PC-9 (cell line): ENCODE data around the gene HBG1.

ENCODE experiments used
- CTCF ChIP-seq: fragments of 200-600 bp; sonication (generic); conservative IDR thresholded peaks from 2 replicates; pipeline ENCODE4 v1.6.1; 2017; ENCODE audit warnings: mixed run types, antibody characterized with exemption, mild to moderate bottlenecking, moderate library complexity
- EZH2 ChIP-seq: fragments of 200-600 bp; sonication (generic); IDR thresholded peaks from 2 replicates; pipeline ENCODE4 v1.8.0; 2017; ENCODE audit warnings: antibody characterized with exemption, low read depth

- no peak for TF ChIP-seq CTCF
- no peak for TF ChIP-seq EZH2
These were observed 14.1 kb downstream of the HBG1 start for GRCh38 chr11:5235364-5236095.
